OCI-LY1 (cell line): ENCODE measurements around the gene IL4I1.

Experiments
- CTCF ChIP-seq: fragments of 200-600 bp; sonication (generic), shearing (Covaris generic); IDR thresholded peaks from 2 replicates; pipeline ENCODE4 v1.5.1; 2017; ENCODE audit warnings: mild to moderate bottlenecking, antibody characterized with exemption, low read length, moderate library complexity, mixed read lengths
- EZH2 ChIP-seq: fragments of 200-600 bp; sonication (generic), shearing (Covaris generic); IDR thresholded peaks from 2 replicates; pipeline ENCODE4 v1.8.0; 2017; ENCODE audit warnings: borderline replicate concordance, mixed run types, mild to moderate bottlenecking, antibody characterized with exemption, low read length, moderate library complexity, mixed read lengths

- TF ChIP-seq CTCF = peak; percentile 20; the same call in 1 of the 2 replicates
- no peak for TF ChIP-seq EZH2
Measured at GRCh38 chr19:49915271-49915670, 18.6 kb upstream of the IL4I1 start.
